ENCODE results near the gene SLC38A2. TPM values are rescaled to one million over a fixed set of nuclear protein-coding genes. Genes with fewer than 3 reads are reported as not detected.

Gene SLC38A2
- total RNA-seq, 4 donors from 2014 or later: 379 to 669 (median 479) TPM

DNA sequence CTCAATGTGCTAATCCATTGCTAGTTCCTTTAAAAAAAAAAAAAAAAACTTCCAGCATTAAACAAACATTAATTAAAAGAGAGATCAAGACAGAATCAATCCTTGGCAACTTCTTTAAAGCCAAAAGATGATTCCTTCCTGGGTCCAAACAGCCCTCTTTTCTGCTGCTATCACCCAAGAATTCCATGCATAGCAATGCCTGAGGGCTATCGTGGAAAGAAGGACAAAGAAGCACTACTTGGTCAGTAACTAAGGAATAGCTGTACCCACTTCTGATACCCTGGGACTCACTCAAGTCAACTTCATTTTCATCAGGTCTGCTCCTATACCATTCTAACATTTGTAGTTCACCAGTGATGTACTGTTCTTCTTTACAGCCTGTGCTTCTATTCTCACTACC is 51.8 kb downstream of the SLC38A2 start:
- no peak for ATAC-seq (ENCODE audit: low FRiP score)
- TF ChIP-seq, protein P1, sequence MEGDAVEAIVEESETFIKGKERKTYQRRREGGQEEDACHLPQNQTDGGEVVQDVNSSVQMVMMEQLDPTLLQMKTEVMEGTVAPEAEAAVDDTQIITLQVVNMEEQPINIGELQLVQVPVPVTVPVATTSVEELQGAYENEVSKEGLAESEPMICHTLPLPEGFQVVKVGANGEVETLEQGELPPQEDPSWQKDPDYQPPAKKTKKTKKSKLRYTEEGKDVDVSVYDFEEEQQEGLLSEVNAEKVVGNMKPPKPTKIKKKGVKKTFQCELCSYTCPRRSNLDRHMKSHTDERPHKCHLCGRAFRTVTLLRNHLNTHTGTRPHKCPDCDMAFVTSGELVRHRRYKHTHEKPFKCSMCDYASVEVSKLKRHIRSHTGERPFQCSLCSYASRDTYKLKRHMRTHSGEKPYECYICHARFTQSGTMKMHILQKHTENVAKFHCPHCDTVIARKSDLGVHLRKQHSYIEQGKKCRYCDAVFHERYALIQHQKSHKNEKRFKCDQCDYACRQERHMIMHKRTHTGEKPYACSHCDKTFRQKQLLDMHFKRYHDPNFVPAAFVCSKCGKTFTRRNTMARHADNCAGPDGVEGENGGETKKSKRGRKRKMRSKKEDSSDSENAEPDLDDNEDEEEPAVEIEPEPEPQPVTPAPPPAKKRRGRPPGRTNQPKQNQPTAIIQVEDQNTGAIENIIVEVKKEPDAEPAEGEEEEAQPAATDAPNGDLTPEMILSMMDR (IDR thresholded peaks at IDR 0.05): no peak
- DNase-seq (ENCODE audit: low spot score): no peak

DNA sequence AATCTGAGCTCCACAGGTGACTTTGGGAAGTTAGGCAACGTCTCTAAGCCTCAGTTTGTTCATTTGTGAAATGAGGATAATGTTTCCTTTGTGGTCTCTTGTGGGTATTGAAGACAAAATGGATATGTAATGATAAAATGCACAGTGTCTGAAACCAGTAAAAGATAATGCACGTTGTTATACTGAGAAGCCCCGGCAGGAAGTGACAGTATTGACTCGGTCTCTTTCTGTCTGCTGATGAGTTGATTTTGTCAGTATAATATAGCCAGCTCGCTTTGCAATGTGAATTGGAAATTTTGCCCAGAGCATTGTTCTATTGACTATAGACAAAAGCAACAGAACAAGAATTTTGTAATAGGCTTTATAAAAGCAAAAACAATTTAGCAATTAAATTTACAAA is 54.5 kb downstream of the SLC38A2 start:
- no peak for DNase-seq (ENCODE audit: low spot score)
- ATAC-seq (ENCODE audit: low FRiP score): no peak
- TF ChIP-seq, protein P1 (IDR thresholded peaks at IDR 0.05): no peak

Other genes starting within 250 kb of the SLC38A2 start
- 10 to 100 TPM; 14.8 to 48.5 (median 28.4) TPM for gene SLC38A1, start 103.7 kb downstream of the SLC38A2 start, total RNA-seq

All from omental fat pad (tissue), 4 donors.